GM19452 (cell line): ENCODE data around the gene MACROD1.
"Not testable (repeated sequence)": the region's sequence is repeated elsewhere in the genome, so short reads cannot be mapped to it uniquely, and the experiment has no call there.

Experiments used
- ATAC-seq: cut with Tn5 transposase; IDR thresholded peaks from one replicate; pipeline ENCODE4 v1.9.1; 2021; ENCODE audit not compliant: unreplicated experiment

MACROD1 gene

DNA sequence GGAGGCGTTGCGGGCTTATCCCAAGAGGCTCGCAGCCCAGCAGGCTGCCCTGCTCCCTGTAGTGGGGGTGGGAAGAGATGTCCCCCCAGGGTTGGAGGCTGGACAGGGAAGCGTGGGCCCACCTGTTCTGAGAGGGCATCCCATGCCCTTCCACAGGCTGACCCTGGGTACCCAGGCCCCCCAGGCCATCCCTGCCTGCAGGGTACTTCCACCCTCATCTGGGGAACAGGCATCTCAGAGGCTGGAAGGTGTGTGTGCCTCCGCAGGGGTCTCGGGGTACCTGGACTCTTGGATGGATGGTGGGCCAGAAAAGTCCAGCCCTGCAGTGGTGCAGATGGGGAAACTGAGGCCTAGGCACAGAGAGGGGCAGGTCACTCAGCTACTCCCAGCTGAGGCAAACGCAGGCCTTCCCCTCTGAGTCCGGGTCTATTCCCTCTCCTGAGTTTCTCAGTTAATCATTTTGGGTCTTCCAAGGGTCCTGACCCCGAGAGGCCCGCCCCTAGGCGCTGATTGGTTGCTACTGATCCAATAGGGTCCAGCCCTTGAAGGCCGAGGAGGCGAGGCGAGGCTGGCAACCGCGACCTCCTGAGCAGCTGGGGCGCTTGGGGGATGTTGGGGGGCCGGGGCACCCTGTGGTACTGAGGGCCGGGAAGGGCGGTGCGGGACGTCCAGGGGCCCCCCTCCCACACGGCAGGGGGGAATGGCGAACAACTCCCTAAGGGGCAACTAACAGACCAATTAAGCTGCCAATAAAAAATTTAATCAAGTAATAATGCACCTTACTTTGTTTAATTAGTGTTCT lies 106.4 kb downstream of the MACROD1 start:
- no peak for ATAC-seq

- no peak for ATAC-seq
Measured at GRCh38 chr11:64058494-64058893, 107.4 kb downstream of the MACROD1 start.

DNA sequence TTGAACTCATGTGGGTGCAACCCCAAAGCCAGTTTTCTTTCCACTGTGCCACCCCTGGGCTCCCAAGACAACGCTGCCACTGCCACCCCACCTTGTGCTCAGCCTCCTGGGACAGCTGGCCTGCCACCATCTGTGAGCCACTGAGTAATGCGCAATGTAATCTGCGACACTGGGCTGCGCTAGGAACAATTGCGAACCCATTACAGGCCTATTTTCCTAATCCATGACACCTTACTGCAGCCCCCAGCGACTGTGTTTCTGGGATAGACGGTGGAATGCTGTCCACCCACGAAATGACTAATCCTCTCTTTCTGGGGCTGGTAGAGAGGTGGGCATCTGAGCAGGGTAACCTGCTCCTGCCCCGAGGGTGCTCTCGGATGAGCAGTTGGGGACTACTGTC lies 108.0 kb downstream of the MACROD1 start:
- no peak for ATAC-seq

DNA sequence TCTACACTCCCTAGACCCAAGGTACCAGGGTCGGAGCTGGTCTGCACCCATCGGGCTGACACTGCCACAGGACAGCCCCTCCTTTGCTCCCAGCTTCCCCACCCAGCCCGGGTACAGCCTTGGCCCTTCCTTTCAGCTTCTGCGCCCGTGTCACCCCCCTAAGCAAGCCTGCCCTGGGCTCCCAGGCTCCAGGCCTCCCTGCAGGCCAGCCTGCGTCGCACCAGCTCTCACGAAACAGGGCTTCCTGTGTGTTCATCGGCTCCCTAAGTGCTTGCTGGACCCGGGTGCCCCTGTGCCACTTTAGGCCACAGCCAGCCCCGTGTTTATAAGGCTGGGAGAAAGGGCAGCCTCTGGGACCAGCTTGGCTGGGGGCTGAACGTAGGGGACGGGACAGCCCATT lies 109.1 kb downstream of the MACROD1 start:
- ATAC-seq, result no peak

DNA sequence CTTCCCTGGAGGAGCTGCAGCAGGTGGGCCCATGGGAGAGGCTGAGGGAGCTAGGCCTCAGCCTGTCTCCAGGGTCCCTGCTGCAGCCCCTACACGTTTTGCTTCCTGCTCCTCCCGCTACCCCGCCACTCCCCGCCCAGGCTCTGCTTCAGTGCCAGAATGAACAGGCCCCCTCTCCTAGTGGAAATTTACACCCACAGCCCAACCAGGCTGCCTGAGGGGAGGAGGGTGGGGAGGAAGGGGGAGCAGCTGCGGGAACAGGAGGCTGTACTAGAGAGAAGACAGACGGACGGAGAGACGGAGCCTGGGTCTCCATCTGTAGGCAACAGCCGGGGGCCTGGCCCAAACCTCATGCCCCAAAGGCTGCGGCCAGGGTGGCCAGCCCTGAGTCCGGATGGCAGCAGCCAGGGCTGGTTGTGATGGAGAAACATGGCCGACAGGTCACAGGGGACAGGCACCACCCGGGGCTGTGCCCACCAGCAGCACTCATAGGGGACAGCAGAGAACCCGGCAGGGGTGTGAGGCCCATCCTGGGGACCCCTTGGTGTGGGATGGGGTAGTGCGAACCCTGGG lies 109.6 kb downstream of the MACROD1 start:
- no peak for ATAC-seq

GRCh38 chr11:64055077-64055476 lies 110.8 kb downstream of the MACROD1 start:
- ATAC-seq, result no peak

GRCh38 chr11:64053699-64054098 lies 112.2 kb downstream of the MACROD1 start:
- ATAC-seq, result no peak

DNA sequence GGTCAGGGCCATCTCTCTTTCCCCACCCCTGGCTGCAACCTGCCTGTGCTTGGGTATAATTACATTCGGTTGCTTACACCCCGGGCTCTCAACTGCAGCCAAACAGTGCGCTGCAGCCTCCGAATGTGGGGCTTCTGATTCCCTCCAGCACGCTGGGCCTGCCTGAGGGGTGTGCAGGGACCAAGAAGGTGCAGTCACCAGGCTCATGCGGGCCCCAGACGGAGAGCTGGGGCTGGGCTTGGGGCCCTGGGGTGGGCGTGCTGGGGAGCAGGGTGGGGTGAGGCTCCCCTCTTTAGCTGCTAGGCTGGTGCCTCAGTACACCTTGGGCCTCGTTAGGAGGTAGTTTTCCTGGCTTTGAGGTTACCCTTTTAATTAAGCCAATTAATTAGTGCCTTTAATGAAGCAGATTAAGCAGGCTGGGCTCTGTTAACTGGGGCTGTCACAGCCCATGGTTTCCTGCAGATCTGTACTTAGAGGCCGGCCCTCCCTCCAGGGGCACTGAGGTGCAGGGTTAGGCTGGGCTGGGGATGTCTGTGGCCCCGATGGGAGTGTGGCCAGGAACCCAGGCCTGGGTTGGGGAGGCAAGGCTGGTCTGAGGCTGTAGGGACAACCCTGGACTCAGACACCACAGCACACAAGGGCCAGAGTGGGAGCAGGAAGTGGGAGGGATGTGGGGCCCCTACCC lies 112.8 kb downstream of the MACROD1 start:
- no peak for ATAC-seq

- ATAC-seq, result no peak
Measured at GRCh38 chr11:64052436-64052835, 113.5 kb downstream of the MACROD1 start.

- ATAC-seq, result no peak
Measured at GRCh38 chr11:64051297-64051696, 114.6 kb downstream of the MACROD1 start.

GRCh38 chr11:64049509-64049908 lies 116.4 kb downstream of the MACROD1 start:
- no peak for ATAC-seq

GRCh38 chr11:64048042-64048854 lies 117.7 kb downstream of the MACROD1 start:
- ATAC-seq, result no peak

DNA sequence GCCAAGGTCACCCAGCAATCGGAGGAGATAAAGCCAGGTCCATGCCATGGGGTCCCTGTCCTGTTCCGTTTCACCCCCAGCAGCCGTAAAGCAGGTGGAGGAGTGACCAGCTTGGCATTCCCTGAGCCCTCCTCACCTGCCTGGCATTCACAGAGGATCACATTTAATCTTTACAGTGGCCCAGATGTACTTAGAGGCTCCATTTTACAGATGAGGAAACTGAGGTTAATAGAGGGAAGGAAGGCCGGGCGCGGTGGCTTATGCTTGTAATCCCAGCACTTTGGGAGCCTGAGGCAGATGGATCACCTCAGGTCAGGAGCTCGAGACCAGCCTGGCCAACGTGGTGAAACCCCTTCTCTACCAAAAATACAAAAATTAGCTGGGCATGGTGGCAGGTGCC lies 118.5 kb downstream of the MACROD1 start:
- not testable (repeated sequence) for ATAC-seq

GRCh38 chr11:64045700-64046099 lies 120.2 kb downstream of the MACROD1 start:
- ATAC-seq, result no peak

- no peak for ATAC-seq
Measured at GRCh38 chr11:64044730-64045393, 121.1 kb downstream of the MACROD1 start.

DNA sequence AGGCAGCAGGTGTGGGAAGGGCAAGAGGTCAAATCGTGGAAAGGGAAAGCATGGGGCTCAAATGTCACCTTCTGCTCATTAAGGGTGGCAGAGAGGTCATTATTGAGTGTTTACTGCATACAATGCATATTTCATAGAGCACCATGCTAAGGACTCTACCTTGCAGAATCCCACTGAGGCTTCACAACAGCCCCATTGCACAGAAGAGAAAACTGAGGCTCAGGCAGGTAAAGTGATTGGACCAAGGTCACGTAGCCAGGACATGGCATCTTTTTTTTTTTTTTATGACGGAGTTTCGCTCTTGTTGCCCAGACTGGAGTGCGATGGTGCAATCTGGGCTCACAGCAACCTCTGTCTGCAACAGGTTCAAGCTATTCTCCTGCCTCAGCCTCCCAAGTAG lies 122.4 kb downstream of the MACROD1 start:
- no peak for ATAC-seq

GRCh38 chr11:64042301-64042700 lies 123.6 kb downstream of the MACROD1 start:
- ATAC-seq, result no peak

DNA sequence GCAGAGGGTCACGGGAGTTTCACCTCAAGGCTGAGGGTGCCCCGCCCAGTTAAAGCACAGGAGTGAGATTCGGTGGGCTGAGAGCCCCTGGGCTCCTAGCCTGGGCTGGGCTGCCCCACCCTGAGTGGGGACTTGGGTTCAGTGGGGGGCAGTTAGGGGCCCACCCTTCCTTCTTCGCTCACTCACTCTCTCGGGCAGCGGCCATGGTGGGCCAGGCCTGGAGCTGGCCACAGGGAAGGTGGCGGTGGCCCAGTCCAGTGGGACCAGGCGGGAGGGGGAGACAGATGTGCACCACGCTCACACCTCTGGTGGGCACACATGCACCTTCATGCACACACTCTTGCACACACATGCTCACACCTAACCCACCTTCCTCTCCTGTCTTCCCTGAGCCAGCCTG lies 124.1 kb downstream of the MACROD1 start:
- ATAC-seq, result no peak

DNA sequence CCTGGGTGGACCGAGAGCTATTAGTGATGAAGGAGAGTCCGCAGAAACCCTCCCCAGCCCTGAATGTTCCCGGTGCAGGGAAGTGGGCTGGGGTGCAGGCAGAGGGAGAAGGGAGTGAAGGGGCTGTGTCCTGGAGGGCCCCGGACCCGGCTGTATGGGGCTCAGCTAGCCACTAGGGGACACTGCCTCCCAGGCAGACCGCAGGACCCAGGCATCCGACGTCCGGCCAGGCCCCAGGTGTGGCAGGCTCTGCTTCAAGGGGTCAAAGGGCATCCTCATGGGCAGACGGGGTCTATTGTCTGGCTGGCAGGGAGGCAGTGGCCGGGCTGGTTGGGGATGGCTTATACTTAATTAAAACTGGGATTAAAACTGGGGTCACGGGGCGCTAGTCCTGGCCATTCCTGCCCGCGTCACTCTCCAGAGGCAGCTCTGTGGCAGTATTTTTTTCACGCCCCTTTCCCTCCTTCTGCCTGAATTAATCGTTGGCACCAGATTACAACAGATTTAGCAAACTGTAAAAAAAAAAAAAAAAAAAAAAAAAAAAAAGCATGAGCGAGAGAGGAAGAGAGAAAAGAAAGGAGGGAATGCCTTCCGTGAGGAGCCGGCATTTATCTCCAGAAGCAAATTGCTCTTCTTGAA lies 125.1 kb downstream of the MACROD1 start:
- ATAC-seq, result no peak

- ATAC-seq, result no peak
Measured at GRCh38 chr11:64039012-64039665, 126.8 kb downstream of the MACROD1 start.
